ENCODE measurements around the gene TTPAL. TPM values are rescaled to one million over a fixed set of nuclear protein-coding genes. Genes with fewer than 3 reads are reported as not detected.

Gene TTPAL
- total and polyA plus RNA-seq, 9 of the 15 experiments (the other 6 are each of a cell fraction or from before 2014, with no cell fraction given) = 1.1 to 7.0 (median 2.6) TPM

- TF ChIP-seq THAP7 (CRISPR knock-in tag; IDR thresholded peaks at IDR 0.05) (peak; percentile 78; the same call in 1 of the 2 replicates), TRIM24 (IDR thresholded peaks at IDR 0.05) (peak in 1 of 2 experiments; percentile 63; a peak in 2 of 4 replicates), DACH1 (IDR thresholded peaks at IDR 0.05; ENCODE audit: partially characterized antibody) (no peak), ZFP1 (CRISPR knock-in tag; IDR thresholded peaks at IDR 0.05) (no peak), U2AF2 (optimal IDR thresholded peaks at IDR 0.05; ENCODE audit: low read depth, low read length) (no peak), ELK1 (CRISPR knock-in tag; IDR thresholded peaks at IDR 0.05) (no peak), ZNF280A (IDR thresholded peaks at IDR 0.05; ENCODE audit: low read depth, partially characterized antibody) (no peak), ETV6 (IDR thresholded peaks at IDR 0.05; ENCODE audit: borderline replicate concordance in 1 of 2, low read depth in 2 of 2, low read length in 1 of 2) (no peak), ETV6 (CRISPR knock-in tag; IDR thresholded peaks at IDR 0.05; ENCODE audit: borderline replicate concordance) (no peak), FOXJ3 (CRISPR knock-in tag; IDR thresholded peaks at IDR 0.05) (no peak), HNRNPH1 (optimal IDR thresholded peaks at IDR 0.05; ENCODE audit: low read depth, low read length) (no peak), ZFX (CRISPR knock-in tag; IDR thresholded peaks at IDR 0.05) (peak; percentile 89), PYGO2 (tag; IDR thresholded peaks at IDR 0.05) (no peak), ZNF274 (IDR thresholded peaks at IDR 0.05; ENCODE audit: borderline replicate concordance, low read depth, low read length) (no peak), E2F3 (CRISPR knock-in tag; IDR thresholded peaks at IDR 0.05) (no peak), ZNF134 (CRISPR knock-in tag; conservative IDR thresholded peaks at IDR 0.05) (no peak), SIX5 (IDR thresholded peaks at IDR 0.05; ENCODE audit: borderline replicate concordance in 1 of 2, insufficient read depth in 1 of 2, low read depth in 1 of 2, low read length in 2 of 2) (no peak), TSHZ1 (CRISPR knock-in tag; IDR thresholded peaks at IDR 0.05) (no peak), NFIC (IDR thresholded peaks at IDR 0.05) (peak; percentile 56), ATF7 (IDR thresholded peaks at IDR 0.05) (peak; percentile 68)
Observed at GRCh38 chr20:44475694-44476560, at the start of gene TTPAL (continued).

All from K562 (cell line).